H1 (cell line): ENCODE results near the gene NCLN. TPM values are rescaled to one million over a fixed set of nuclear protein-coding genes. Genes with fewer than 3 reads are reported as not detected.
"Not testable (repeated sequence)": the region's sequence is repeated elsewhere in the genome, so short reads cannot be mapped to it uniquely, and the experiment has no call there.

Source experiments
- CTCF ChIA-PET: fragments of 300-600 bp; sonication (Branson Sonifier 250); formaldehyde crosslinking; loops from one replicate; lab custom pipeline; 2021; ENCODE audit not compliant: partially characterized antibody; lab: Charles Lee
- POLR2A ChIA-PET: fragments of 300-600 bp; sonication (Branson Sonifier 250); formaldehyde crosslinking; loops from one replicate; lab custom pipeline; 2021; ENCODE audit warnings: inconsistent platforms; ENCODE audit not compliant: partially characterized antibody; lab: Charles Lee
- DNase-seq, 2 experiments: peaks; one replicate each; pipeline versions ENCODE4 v3.0.0 to v3.0.0-alpha.2; 2010 to 2022; ENCODE audit warnings: low spot score in 2 of 2, low read depth in 1 of 2, mixed read lengths in 1 of 2
- FAIRE-seq: peaks from 2 replicates; lab custom pipeline; 2011; peaks lifted over from hg19 to GRCh38; lab: Jason Lieb, UNC
- H2AFZ ChIP-seq: 2 replicates; pipeline ENCODE4 v1.8.1; 2012; ENCODE audit warnings: low read length, inconsistent platforms
- H2AK5ac ChIP-seq: 2 replicates; pipeline ENCODE4 v1.6.1; 2013; ENCODE audit warnings: low read depth, low read length
- H2BK120ac ChIP-seq: replicated peaks from 2 replicates; pipeline ENCODE3; 2013; ENCODE audit warnings: low read depth, low read length, inconsistent platforms
- H2BK12ac ChIP-seq: 2 replicates; pipeline ENCODE4 v1.6.1; 2013; ENCODE audit warnings: low read depth, low read length
- H2BK15ac ChIP-seq: 2 replicates; pipeline ENCODE4 v1.6.1; 2013; ENCODE audit warnings: low read length
- H2BK20ac ChIP-seq: 2 replicates; pipeline ENCODE4 v1.6.1; 2013; ENCODE audit warnings: low read length
- H2BK5ac ChIP-seq: 2 replicates; pipeline ENCODE4 v1.6.1; 2013; ENCODE audit warnings: low read depth, low read length
- H3K14ac ChIP-seq: 2 replicates; pipeline ENCODE4 v1.6.1; 2013; ENCODE audit warnings: inconsistent platforms; ENCODE audit not compliant: insufficient read length
- H3K18ac ChIP-seq: 2 replicates; pipeline ENCODE4 v1.6.1; 2013; ENCODE audit warnings: low read length; ENCODE audit errors: extremely low read depth
- H3K23ac ChIP-seq: 2 replicates; pipeline ENCODE4 v1.6.1; 2013; ENCODE audit warnings: inconsistent platforms; ENCODE audit not compliant: insufficient read length
- H3K23me2 ChIP-seq: 2 replicates; pipeline ENCODE4 v1.6.1; 2013; ENCODE audit warnings: low read depth, low read length
- H3K27ac ChIP-seq: 2 replicates; pipeline ENCODE4 v1.6.1; 2011; ENCODE audit warnings: low read depth, low read length, inconsistent platforms
- H3K27me3 ChIP-seq, 4 experiments: replicated peaks in 1 of 4; 1 replicate in 1 of 4; 2 replicates in 3 of 4; pipeline versions ENCODE4 v1.6.1 to v1.8.1; 2011 to 2013; ENCODE audit warnings: low read length in 3 of 4, mild to moderate bottlenecking in 3 of 4, inconsistent platforms in 2 of 4, mixed read lengths in 2 of 4, moderate library complexity in 1 of 4; ENCODE audit not compliant: control insufficient read depth in 3 of 4, insufficient read depth in 3 of 4; ENCODE audit errors: extremely low read depth in 1 of 4
- H3K36me3 ChIP-seq, 4 experiments: 2 replicates each; pipeline versions ENCODE4 v1.6.1 to v1.8.1; 2011 to 2013; ENCODE audit warnings: mild to moderate bottlenecking in 4 of 4, low read length in 3 of 4, moderate library complexity in 2 of 4, control low read depth in 1 of 4, inconsistent platforms in 1 of 4; ENCODE audit not compliant: insufficient read depth in 4 of 4, control insufficient read depth in 2 of 4
- H3K4ac ChIP-seq: replicated peaks from 2 replicates; pipeline ENCODE3; 2013; ENCODE audit warnings: low read length, low read depth, mixed read lengths, inconsistent platforms; ENCODE audit not compliant: insufficient read length
- H3K4me1 ChIP-seq, 4 experiments: replicated peaks in 1 of 4; 1 replicate in 1 of 4; 2 replicates in 3 of 4; pipeline versions ENCODE4 v1.6.1 to v1.8.1; 2011 to 2013; ENCODE audit warnings: low read length in 3 of 4, inconsistent platforms in 2 of 4, mixed read lengths in 1 of 4; ENCODE audit not compliant: insufficient read depth in 4 of 4, control insufficient read depth in 3 of 4
- H3K4me2 ChIP-seq, 2 experiments: 2 replicates each; pipeline versions ENCODE4 v1.6.1 to v1.8.1; 2011 to 2013; ENCODE audit warnings: low read depth in 2 of 2, low read length in 2 of 2, control low read depth in 1 of 2, inconsistent platforms in 1 of 2, mild to moderate bottlenecking in 1 of 2; ENCODE audit not compliant: insufficient read depth in 1 of 2
- H3K4me3 ChIP-seq, 4 experiments: fragments of 200-600, 300-600 bp in 1 of 4; sonication (generic), shearing (Covaris generic), sonication (Bioruptor Twin) in 1 of 4; 2 replicates each; pipeline versions ENCODE4 v1.5.1 to v1.8.1; 2011 to 2016; ENCODE audit warnings: low read length in 4 of 4, low read depth in 3 of 4, control low read depth in 2 of 4, inconsistent platforms in 2 of 4, mild to moderate bottlenecking in 2 of 4, mixed read lengths in 1 of 4, moderate library complexity in 1 of 4; ENCODE audit not compliant: insufficient read depth in 2 of 4; ENCODE audit errors: extremely low read depth in 1 of 4
- H3K56ac ChIP-seq: replicated peaks from 2 replicates; pipeline ENCODE3; 2013; ENCODE audit warnings: low read depth, mild to moderate bottlenecking, mixed read lengths, low read length, inconsistent platforms; ENCODE audit not compliant: insufficient read length
- H3K79me1 ChIP-seq: 2 replicates; pipeline ENCODE4 v1.6.1; 2013; ENCODE audit warnings: low read depth, low read length, control low read depth
- H3K79me2 ChIP-seq, 2 experiments: 2 replicates each; pipeline versions ENCODE4 v1.6.1 to v1.8.1; 2012 to 2013; ENCODE audit warnings: low read length in 2 of 2, mild to moderate bottlenecking in 2 of 2, inconsistent platforms in 1 of 2; ENCODE audit not compliant: insufficient read depth in 2 of 2, control insufficient read depth in 1 of 2
- H3K9ac ChIP-seq, 4 experiments: replicated peaks in 1 of 4; 1 replicate in 1 of 4; 2 replicates in 3 of 4; pipeline versions ENCODE4 v1.6.1 to v1.8.1; 2011 to 2013; ENCODE audit warnings: low read depth in 3 of 4, low read length in 3 of 4, control low read depth in 2 of 4, mild to moderate bottlenecking in 2 of 4, moderate library complexity in 2 of 4, inconsistent platforms in 1 of 4; ENCODE audit errors: extremely low read depth in 1 of 4
- H3K9me3 ChIP-seq, 2 experiments: 2 replicates each; pipeline versions ENCODE4 v1.6.1 to v1.8.1; 2012 to 2013; ENCODE audit warnings: mild to moderate bottlenecking in 2 of 2, moderate library complexity in 2 of 2, control low read depth in 1 of 2, inconsistent platforms in 1 of 2, low read depth in 1 of 2, low read length in 1 of 2, mixed read lengths in 1 of 2; ENCODE audit not compliant: insufficient read depth in 2 of 2
- H4K20me1 ChIP-seq, 2 experiments: replicated peaks in 1 of 2; 2 replicates each; pipeline versions ENCODE3 to v1.8.1; 2011 to 2013; ENCODE audit warnings: inconsistent platforms in 2 of 2, low read length in 2 of 2, mild to moderate bottlenecking in 1 of 2; ENCODE audit not compliant: insufficient read depth in 2 of 2, control insufficient read depth in 1 of 2
- H4K5ac ChIP-seq: 2 replicates; pipeline ENCODE4 v1.6.1; 2013; ENCODE audit warnings: low read length, low read depth, mixed read lengths, inconsistent platforms; ENCODE audit not compliant: insufficient read length
- H4K8ac ChIP-seq: 2 replicates; pipeline ENCODE4 v1.8.0; 2013; ENCODE audit warnings: mild to moderate bottlenecking, moderate library complexity, low read length, inconsistent platforms; ENCODE audit not compliant: insufficient read depth; ENCODE audit errors: extremely low read depth
- H4K91ac ChIP-seq: replicated peaks from 2 replicates; pipeline ENCODE3; 2013; ENCODE audit warnings: low read length, mixed read lengths, inconsistent platforms; ENCODE audit not compliant: insufficient read length
- KDM1A ChIP-seq: fragments of 200-600, 300-600 bp; sonication (generic); IDR thresholded peaks from 2 replicates; pipeline ENCODE4 v1.7.1; 2016; ENCODE audit warnings: mild to moderate bottlenecking, low read length, borderline replicate concordance
- YY1 ChIP-seq: IDR thresholded peaks from 2 replicates; pipeline ENCODE4 v1.6.1; 2011; ENCODE audit warnings: low read depth, mild to moderate bottlenecking, low read length
- WGBS, 2 experiments: shearing (Covaris generic) in 1 of 2; methylation state at CpG; one replicate each; pipeline versions ENCODE4 v1.1.6 to v1.1.7; 2013 to 2015; ENCODE audit warnings: low lambda C conversion rate in 2 of 2, mixed read lengths in 2 of 2, inconsistent platforms in 1 of 2, low coverage in 1 of 2, missing lambda C conversion rate in 1 of 2; ENCODE audit not compliant: insufficient replicate concordance in 2 of 2, insufficient coverage in 1 of 2, insufficient read length in 1 of 2; ENCODE audit errors: extremely low coverage in 1 of 2, missing lambda C conversion rate in 1 of 2; 5-methylcytosine and 5-hydroxymethylcytosine counted together
- polyA plus RNA-seq, 7 experiments: library from polyadenylated mRNA; depleted of rRNA in 3 of 7; stranded (reverse) in 5 of 7; unstranded in 2 of 7; fragments of >200 nt in 5 of 7; fragments of 200-250 nt in 2 of 7; gene quantifications; 1 replicate in 5 of 7; 2 replicates in 1 of 7; 4 replicates in 1 of 7; pipeline versions ENCODE4 v1.2.1 to v1.2.3, GENCODE V29; 2011 to 2013; ENCODE audit warnings: missing spikeins in 2 of 7, mixed read lengths in 2 of 7
- total RNA-seq: library from RNA; stranded (reverse); fragmentation: NEBNext Ultra II Directional; extraction: Animal tissue kit (Norgen Biotek cat#: 25700); gene quantifications from 2 replicates; pipeline ENCODE4 v1.2.1, GENCODE V29; 2021

The NCLN gene
- total and polyA plus RNA-seq, 2 of the 8 experiments (the other 6 are each of a cell fraction or from before 2014, with no cell fraction given), result 89.2 to 103 TPM

- TF ChIP-seq KDM1A (no peak), YY1 (no peak)
These were observed 5.4 kb downstream of the NCLN start (continued) for GRCh38 chr19:3190921-3191805.

DNA sequence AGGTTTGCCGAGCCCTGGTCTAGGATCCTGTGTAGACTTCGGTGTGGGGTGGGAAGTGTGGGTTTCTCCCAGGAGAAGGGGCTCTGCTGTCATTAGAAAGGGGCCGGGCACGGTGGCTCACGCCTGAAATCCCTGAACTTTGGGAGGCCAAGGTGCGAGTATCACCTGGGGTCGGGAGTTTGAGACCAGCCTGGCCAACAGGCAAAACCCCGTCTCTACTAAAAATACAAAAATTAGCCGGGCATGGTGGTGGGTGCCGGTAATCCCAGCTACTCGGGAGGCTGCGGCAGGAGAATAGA is 6.0 kb downstream of the NCLN start:
- H4K91ac ChIP-seq, H3K18ac ChIP-seq, H3K4me3 ChIP-seq, H3K27me3 ChIP-seq, H2AK5ac ChIP-seq, H3K9ac ChIP-seq, H3K4me2 ChIP-seq, H2BK120ac ChIP-seq, H3K9me3 ChIP-seq, H2AFZ ChIP-seq, DNase-seq, H3K23me2 ChIP-seq, H3K36me3 ChIP-seq, H3K14ac ChIP-seq, H2BK12ac ChIP-seq, H3K27ac ChIP-seq, H2BK5ac ChIP-seq, FAIRE-seq, H3K23ac ChIP-seq, H3K4ac ChIP-seq, H4K5ac ChIP-seq, H3K56ac ChIP-seq, POLR2A ChIA-PET, H4K8ac ChIP-seq, H2BK20ac ChIP-seq, H2BK15ac ChIP-seq: not testable (repeated sequence)
- WGBS, 2 experiments, result 95% methylated on average over 10 of the region's 12 CpGs; no CpG with 5 or more reads in 1 of the 2 experiments
- peaks cover 0 to 12% (median 7%) of the 10 kb centered on the region in 4 experiments; a peak in 6 of 7 replicates for H3K4me1 ChIP-seq
- peaks cover 31 to 44% of the 10 kb centered on the region in 2 experiments for H4K20me1 ChIP-seq
- H3K79me1 ChIP-seq, result peaks cover 35% of the 10 kb centered on the region
- peaks cover 5 to 57% of the 10 kb centered on the region in 2 experiments for H3K79me2 ChIP-seq
- CTCF ChIA-PET, result interaction anchor here (2.6 kb wide), 1 partner anchor 15 kb away, joined by 5 read pairs; no protein-coding TSS in a partner anchor
